ENCODE results near the gene ACSBG1. TPM values are rescaled to one million over a fixed set of nuclear protein-coding genes. Genes with fewer than 3 reads are reported as not detected.

Gene ACSBG1
- total RNA-seq, 3 donors from 2014 or later: 0.32 to 5.2 (median 0.53) TPM

GRCh38 chr15:78224023-78224411 is 10.3 kb downstream of the ACSBG1 start:
- Histone ChIP-seq H3K36me3 (ENCODE audit: low read depth) (no peaks in the 10 kb centered on the region), H3K4me1 (ENCODE audit: low read depth) (no peaks in the 10 kb centered on the region), H3K4me3 (no peak overlapping the region), H3K9me3 (no peaks in the 10 kb centered on the region)
- TF ChIP-seq, protein P1, sequence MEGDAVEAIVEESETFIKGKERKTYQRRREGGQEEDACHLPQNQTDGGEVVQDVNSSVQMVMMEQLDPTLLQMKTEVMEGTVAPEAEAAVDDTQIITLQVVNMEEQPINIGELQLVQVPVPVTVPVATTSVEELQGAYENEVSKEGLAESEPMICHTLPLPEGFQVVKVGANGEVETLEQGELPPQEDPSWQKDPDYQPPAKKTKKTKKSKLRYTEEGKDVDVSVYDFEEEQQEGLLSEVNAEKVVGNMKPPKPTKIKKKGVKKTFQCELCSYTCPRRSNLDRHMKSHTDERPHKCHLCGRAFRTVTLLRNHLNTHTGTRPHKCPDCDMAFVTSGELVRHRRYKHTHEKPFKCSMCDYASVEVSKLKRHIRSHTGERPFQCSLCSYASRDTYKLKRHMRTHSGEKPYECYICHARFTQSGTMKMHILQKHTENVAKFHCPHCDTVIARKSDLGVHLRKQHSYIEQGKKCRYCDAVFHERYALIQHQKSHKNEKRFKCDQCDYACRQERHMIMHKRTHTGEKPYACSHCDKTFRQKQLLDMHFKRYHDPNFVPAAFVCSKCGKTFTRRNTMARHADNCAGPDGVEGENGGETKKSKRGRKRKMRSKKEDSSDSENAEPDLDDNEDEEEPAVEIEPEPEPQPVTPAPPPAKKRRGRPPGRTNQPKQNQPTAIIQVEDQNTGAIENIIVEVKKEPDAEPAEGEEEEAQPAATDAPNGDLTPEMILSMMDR (IDR thresholded peaks at IDR 0.05): no peak
- intact Hi-C loops (cut with DNase I, micrococcal nuclease): no loop called here
- no peak for DNase-seq
- ATAC-seq: no peak

- TF ChIP-seq, protein P1 (IDR thresholded peaks at IDR 0.05): no peak
- Histone ChIP-seq H3K36me3 (ENCODE audit: low read depth) (no peaks in the 10 kb centered on the region), H3K9me3 (no peaks in the 10 kb centered on the region), H3K4me3 (no peak overlapping the region), H3K4me1 (ENCODE audit: low read depth) (no peaks in the 10 kb centered on the region)
- ATAC-seq (no peak), DNase-seq (no peak)
- intact Hi-C loops (cut with DNase I, micrococcal nuclease): no loop called here
Measured at GRCh38 chr15:78223396-78224022, 10.9 kb downstream of the ACSBG1 start.

- H3K4me3 ChIP-seq: no peak overlapping the region
- H3K4me1 ChIP-seq (ENCODE audit: low read depth): no peaks in the 10 kb centered on the region
- no peaks in the 10 kb centered on the region for H3K9me3 ChIP-seq
- TF ChIP-seq, protein P1 (IDR thresholded peaks at IDR 0.05): no peak
- no peak for DNase-seq
- intact Hi-C loops (cut with DNase I, micrococcal nuclease): no loop called here
- H3K36me3 ChIP-seq (ENCODE audit: low read depth): no peaks in the 10 kb centered on the region
- ATAC-seq: no peak
Measured at GRCh38 chr15:78222745-78223395, 11.5 kb downstream of the ACSBG1 start.

DNA sequence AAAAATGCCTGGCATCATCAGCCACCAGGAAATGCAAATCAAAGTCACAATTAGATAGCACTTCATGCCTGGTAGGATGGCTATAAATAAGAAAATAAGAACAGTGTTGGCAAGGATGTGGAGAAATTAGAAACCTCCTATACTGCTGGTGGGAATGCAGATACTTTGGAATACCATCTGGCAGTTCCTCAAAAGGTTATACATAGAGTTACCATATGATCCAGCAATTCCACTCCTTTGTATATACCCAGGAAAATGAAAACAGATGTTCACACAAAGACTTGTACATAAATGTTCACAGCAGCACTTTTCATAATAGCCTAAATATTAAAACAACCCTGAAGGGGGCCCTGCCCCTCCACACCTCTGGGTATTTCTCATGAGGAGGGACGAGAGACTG is 13.7 kb downstream of the ACSBG1 start:
- intact Hi-C loops (cut with DNase I, micrococcal nuclease): no loop called here
- Histone ChIP-seq H3K9me3 (no peaks in the 10 kb centered on the region), H3K4me3 (no peak overlapping the region), H3K4me1 (ENCODE audit: low read depth) (peaks cover 9% of the 10 kb centered on the region), H3K36me3 (ENCODE audit: low read depth) (no peaks in the 10 kb centered on the region)
- DNase-seq: no peak
- no peak for ATAC-seq
- TF ChIP-seq, protein P1 (IDR thresholded peaks at IDR 0.05): no peak

DNA sequence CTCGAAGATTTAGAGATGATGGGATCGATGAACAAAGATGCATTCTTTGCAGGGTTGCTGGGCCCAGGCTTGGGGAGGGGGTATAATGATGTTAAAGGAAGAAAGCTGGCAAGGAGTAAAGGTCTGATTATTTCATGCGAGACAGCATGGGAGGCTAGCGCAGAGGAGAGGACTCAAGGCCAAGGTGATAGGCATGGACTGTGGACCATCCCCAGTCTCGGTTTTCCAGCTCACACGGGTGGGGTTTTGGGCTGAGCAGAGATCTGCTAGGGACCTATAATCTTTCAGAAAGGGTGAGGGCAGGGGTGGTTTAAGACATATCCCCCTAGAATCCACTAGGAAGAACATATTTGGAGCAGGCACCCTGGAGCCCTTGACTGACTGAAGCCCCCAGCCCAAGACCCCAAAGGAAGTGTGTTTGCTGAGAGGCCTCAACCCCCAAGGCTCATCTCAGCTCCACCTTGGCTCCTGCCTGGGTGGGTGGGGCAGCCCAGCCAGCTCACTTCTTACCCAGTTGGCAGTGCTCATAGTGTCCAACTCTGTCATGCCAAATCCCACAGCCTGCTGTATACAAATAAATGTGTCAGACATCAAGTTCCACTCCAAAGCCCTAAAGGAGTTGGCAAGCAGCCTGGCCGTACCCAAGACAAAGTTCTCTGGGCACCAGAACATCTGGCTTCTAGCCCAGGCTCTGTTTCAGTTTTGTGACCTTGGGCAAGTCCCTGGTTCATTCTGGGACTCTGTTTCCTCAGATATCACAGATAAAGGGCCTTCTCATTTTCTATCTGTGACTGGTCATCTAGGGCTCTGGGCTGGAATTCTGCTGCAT is 17.9 kb downstream of the ACSBG1 start:
- Histone ChIP-seq H3K36me3 (ENCODE audit: low read depth) (no peaks in the 10 kb centered on the region), H3K4me1 (ENCODE audit: low read depth) (peaks cover 31% of the 10 kb centered on the region), H3K4me3 (no peak overlapping the region), H3K9me3 (no peaks in the 10 kb centered on the region)
- intact Hi-C loops (cut with DNase I, micrococcal nuclease): no loop called here
- TF ChIP-seq, protein P1 (IDR thresholded peaks at IDR 0.05): no peak
- ATAC-seq (peak; percentile 93), DNase-seq (peak; percentile 87 to 97 (median 88))

Data from mucosa of descending colon (tissue), 3 donors.